ENCODE results near the gene TNS4. TPM values are rescaled to one million over a fixed set of nuclear protein-coding genes. Genes with fewer than 3 reads are reported as not detected.

Gene TNS4
- total RNA-seq, 1 donor from 2014 or later = not detected

DNA sequence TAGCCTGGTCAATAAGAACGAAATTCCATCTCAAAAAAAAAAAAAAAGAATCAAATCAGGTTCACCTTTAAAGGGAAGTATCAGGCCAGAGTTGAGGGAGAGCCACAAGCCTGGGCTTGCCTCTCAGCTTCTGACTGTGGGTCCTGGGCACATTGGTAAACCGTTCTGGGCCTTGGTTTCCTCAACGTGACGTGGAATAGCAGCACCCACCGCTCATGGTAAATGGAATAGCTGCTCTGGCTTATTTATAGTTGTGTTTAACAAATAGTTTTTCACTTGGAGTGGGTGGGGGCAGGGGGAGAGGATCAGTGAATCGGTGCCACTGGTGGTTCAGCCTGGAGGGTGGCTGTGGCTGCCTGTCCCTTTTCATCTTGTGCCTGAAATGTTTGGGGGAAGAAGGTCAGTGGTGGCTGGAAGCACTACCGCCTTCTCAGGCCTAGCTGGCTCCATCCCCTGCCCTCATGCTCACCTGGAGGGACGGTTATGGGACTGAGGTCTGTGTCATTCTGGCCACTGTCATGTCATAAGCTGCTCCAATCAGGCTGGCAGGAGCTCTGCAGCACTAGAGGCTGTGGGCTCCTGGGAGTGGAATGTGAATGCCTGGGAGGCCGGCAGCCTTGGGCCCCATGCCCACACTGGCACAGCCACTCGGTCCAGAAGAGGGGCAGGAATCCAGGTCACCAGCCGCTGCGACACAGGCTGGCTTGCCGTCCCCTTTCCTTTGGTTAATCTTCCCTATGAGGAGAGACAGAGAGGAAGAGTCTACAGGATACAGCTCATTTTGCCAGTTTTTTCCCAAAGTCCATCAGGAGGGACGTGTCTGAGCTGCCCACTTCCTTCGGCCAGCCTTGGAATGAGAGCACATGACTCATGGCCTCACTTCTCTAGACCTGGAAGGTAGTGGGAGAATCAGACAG is 36.9 kb upstream of the TNS4 start:
- peaks cover 8% of the 10 kb centered on the region for H3K9me3 Mint-ChIP-seq (ENCODE audit: unreplicated experiment)
- no peaks in the 10 kb centered on the region for H3K36me3 Mint-ChIP-seq (ENCODE audit: unreplicated experiment)
- H3K4me1 Mint-ChIP-seq (ENCODE audit: low read depth, unreplicated experiment) = peaks cover 12% of the 10 kb centered on the region
- DNase-seq = no peak
- peaks cover 10% of the 10 kb centered on the region for H3K27me3 Mint-ChIP-seq (ENCODE audit: unreplicated experiment)
- H3K27ac Mint-ChIP-seq (ENCODE audit: unreplicated experiment) = no peak overlapping the region
- TF ChIP-seq, protein P1, sequence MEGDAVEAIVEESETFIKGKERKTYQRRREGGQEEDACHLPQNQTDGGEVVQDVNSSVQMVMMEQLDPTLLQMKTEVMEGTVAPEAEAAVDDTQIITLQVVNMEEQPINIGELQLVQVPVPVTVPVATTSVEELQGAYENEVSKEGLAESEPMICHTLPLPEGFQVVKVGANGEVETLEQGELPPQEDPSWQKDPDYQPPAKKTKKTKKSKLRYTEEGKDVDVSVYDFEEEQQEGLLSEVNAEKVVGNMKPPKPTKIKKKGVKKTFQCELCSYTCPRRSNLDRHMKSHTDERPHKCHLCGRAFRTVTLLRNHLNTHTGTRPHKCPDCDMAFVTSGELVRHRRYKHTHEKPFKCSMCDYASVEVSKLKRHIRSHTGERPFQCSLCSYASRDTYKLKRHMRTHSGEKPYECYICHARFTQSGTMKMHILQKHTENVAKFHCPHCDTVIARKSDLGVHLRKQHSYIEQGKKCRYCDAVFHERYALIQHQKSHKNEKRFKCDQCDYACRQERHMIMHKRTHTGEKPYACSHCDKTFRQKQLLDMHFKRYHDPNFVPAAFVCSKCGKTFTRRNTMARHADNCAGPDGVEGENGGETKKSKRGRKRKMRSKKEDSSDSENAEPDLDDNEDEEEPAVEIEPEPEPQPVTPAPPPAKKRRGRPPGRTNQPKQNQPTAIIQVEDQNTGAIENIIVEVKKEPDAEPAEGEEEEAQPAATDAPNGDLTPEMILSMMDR (IDR thresholded peaks at IDR 0.05; ENCODE audit: partially characterized antibody, unreplicated experiment) = no peak
- no peak overlapping the region for H3K4me3 Mint-ChIP-seq (ENCODE audit: unreplicated experiment)

DNA sequence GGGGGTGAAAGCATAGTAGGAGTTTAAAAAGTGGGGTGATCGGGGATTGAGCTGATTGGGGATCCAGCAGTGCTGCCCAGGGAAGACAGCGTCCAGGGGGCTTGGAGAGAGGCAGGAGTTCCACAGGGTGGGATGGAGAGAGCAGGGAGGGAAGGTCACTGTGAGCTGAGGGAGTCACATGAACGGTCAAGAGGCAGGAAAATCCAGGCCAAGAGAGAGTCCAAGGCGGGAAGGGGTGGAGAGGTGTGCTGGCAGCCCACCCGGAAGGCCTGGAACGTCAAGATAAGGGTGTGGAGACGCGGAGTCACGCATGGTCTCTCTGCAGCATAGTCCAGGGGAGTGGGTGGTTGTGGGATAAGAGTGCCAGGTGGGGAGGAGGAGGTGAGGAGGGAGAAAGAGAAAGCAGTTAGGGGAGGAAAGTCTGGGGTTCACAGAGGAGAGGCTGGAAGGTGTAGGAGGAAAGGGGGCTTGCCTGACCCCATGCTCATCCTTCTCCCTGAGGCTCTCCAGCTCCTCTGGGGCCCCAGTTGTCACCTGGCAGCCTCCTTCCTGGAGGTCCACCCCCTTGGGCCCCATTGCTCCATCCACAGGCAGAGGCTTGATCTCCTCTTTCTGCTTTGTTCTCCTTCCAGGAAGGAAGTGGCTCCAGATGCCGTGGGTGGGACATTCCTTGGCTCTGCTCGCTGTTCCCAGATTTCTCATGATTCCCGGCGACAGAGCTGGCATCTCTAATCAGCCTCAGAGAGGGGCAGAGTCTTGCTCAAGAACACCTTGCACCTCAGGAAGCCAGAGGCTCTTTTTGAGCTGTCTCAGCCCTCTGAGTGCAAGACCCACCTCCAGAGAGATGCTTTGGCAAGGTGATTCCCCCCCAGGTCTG is 35.1 kb upstream of the TNS4 start:
- no peak overlapping the region for H3K4me3 Mint-ChIP-seq (ENCODE audit: unreplicated experiment)
- H3K4me1 Mint-ChIP-seq (ENCODE audit: low read depth, unreplicated experiment) = no peaks in the 10 kb centered on the region
- H3K36me3 Mint-ChIP-seq (ENCODE audit: unreplicated experiment) = no peaks in the 10 kb centered on the region
- no peak overlapping the region for H3K27ac Mint-ChIP-seq (ENCODE audit: unreplicated experiment)
- no peak for DNase-seq
- TF ChIP-seq, protein P1 (IDR thresholded peaks at IDR 0.05; ENCODE audit: partially characterized antibody, unreplicated experiment) = no peak
- H3K27me3 Mint-ChIP-seq (ENCODE audit: unreplicated experiment) = peaks cover 8% of the 10 kb centered on the region
- peaks cover 8% of the 10 kb centered on the region for H3K9me3 Mint-ChIP-seq (ENCODE audit: unreplicated experiment)

DNA sequence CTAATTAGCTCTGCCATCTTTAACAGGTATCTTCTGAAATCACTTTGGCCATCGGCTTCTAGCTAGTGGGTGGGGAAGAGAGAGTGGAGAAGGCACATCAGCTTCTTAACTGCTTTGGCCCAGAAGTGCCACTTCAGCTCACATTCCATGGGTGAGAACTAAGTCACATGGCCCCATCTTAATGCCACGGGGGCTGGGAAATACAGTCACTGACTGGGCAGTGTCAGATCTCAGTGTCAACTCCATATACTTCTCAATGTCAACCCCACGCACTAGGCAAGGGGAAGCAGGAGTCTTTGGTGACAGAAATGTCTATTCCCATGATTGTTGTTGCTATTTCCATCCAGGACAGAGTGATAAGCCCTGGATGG is 34.5 kb upstream of the TNS4 start:
- H3K4me1 Mint-ChIP-seq (ENCODE audit: low read depth, unreplicated experiment) = no peaks in the 10 kb centered on the region

DNA sequence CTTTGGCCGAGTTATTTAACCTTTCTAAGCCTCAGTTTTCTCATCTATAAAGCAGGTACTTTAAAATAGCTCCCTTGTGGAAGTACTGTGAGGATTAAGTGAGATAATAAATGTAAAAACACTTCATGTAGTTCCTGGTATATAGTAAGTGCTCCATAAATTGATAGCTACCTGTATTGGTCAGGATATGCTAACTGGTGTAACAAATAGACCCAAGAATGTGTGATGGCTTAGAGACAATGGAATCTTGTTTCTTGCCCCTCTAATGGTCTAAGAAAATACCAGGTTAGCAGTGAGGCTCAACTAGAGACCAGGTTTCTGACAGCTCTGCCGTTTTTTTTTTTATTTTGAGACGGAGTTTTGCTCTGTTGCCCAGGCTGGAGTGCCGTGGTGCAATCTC is 34.0 kb upstream of the TNS4 start:
- Mint-ChIP-seq H3K27me3 (ENCODE audit: unreplicated experiment) (peaks cover 4% of the 10 kb centered on the region), H3K27ac (ENCODE audit: unreplicated experiment) (no peak overlapping the region), H3K9me3 (ENCODE audit: unreplicated experiment) (peaks cover 6% of the 10 kb centered on the region), H3K36me3 (ENCODE audit: unreplicated experiment) (no peaks in the 10 kb centered on the region), H3K4me1 (ENCODE audit: low read depth, unreplicated experiment) (no peaks in the 10 kb centered on the region), H3K4me3 (ENCODE audit: unreplicated experiment) (no peak overlapping the region)
- TF ChIP-seq, protein P1 (IDR thresholded peaks at IDR 0.05; ENCODE audit: partially characterized antibody, unreplicated experiment) = no peak
- DNase-seq = no peak

More for the DNA sequence above, 34.5 kb upstream of the TNS4 start:
- Mint-ChIP-seq H3K36me3 (ENCODE audit: unreplicated experiment) (no peaks in the 10 kb centered on the region), H3K4me3 (ENCODE audit: unreplicated experiment) (no peak overlapping the region), H3K9me3 (ENCODE audit: unreplicated experiment) (peaks cover 6% of the 10 kb centered on the region), H3K27me3 (ENCODE audit: unreplicated experiment) (peaks cover 4% of the 10 kb centered on the region), H3K27ac (ENCODE audit: unreplicated experiment) (no peak overlapping the region)
- TF ChIP-seq, protein P1 (IDR thresholded peaks at IDR 0.05; ENCODE audit: partially characterized antibody, unreplicated experiment) = no peak
- DNase-seq = no peak
